Body of pancreas (tissue), 4 donors: ENCODE results near the gene ANAPC1.

Source experiments
- POLR2A ChIP-seq, 3 donors: fragments of 450-650 bp; IDR thresholded peaks; one replicate each; pipeline ENCODE4 v1.6.1; 2016; ENCODE audit warnings: antibody characterized with exemption in 3 of 3, mild to moderate bottlenecking in 2 of 3
- TF ChIP-seq, protein P1 (sequence below), 7 experiments: fragments of 450-650 bp in 4 of 7; fragments of 200-600 bp in 3 of 7; sonication (generic) in 3 of 7; IDR thresholded peaks; one replicate each; pipeline ENCODE4 v1.5.1; 2016 to 2019; ENCODE audit warnings: antibody characterized with exemption in 7 of 7

DNA sequence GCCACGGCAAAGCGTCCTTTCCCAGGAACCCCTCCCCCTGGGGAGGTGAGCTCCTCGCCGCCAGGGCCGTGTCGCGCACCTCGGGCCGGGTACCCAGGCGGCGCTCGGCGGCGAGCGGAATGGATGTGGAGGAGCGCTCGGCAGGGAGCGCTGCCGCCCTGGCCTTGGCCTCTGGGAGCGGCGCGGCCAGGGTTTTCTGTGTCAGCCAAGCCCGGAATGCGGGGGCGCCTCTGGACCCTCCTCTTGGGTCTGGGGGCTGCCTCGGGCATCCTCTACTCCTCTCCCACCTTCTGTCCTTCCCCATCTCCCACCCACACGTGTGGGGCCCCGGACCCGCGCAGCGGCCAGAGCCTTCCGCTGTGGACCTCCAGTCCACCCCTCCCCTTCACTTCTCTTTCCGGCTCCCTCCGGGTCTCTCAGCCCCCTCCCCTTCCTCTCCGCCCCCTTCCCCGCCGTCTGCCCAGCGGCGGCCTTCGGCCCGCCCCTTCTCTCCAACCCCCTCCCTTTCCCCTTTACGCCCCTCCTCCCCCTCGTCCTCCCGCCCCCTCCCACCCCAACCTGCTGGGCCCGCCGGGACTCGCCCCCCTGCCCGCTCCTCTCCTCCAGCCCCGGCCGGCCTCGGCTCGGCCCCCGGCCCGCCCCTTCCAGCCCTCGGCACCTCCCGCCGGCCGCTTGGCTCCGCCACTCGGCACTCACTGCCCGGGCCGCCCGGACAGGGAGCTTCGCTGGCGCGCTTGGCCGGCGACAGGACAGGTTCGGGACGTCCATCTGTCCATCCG lies 14.1 kb upstream of the ANAPC1 start, which contains the start of gene MERTK:
- TF ChIP-seq, protein P1, sequence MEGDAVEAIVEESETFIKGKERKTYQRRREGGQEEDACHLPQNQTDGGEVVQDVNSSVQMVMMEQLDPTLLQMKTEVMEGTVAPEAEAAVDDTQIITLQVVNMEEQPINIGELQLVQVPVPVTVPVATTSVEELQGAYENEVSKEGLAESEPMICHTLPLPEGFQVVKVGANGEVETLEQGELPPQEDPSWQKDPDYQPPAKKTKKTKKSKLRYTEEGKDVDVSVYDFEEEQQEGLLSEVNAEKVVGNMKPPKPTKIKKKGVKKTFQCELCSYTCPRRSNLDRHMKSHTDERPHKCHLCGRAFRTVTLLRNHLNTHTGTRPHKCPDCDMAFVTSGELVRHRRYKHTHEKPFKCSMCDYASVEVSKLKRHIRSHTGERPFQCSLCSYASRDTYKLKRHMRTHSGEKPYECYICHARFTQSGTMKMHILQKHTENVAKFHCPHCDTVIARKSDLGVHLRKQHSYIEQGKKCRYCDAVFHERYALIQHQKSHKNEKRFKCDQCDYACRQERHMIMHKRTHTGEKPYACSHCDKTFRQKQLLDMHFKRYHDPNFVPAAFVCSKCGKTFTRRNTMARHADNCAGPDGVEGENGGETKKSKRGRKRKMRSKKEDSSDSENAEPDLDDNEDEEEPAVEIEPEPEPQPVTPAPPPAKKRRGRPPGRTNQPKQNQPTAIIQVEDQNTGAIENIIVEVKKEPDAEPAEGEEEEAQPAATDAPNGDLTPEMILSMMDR (IDR thresholded peaks at IDR 0.05): peak; percentile 36 to 80 (median 66)
- peak; percentile 72 to 89 (median 85) for TF ChIP-seq POLR2A (IDR thresholded peaks at IDR 0.05)
